ENCODE results near the gene HOXA3. TPM values are rescaled to one million over a fixed set of nuclear protein-coding genes. Genes with fewer than 3 reads are reported as not detected.

Gene HOXA3
- total RNA-seq, 1 donor from 2014 or later = not detected

GRCh38 chr7:27161721-27162560, 9.6 kb upstream of the HOXA3 start:
- Mint-ChIP-seq H3K36me3 (ENCODE audit: low read depth) (peaks cover 3% of the 10 kb centered on the region), H3K27ac (no peak overlapping the region), H3K27me3 (peaks cover 73% of the 10 kb centered on the region), H3K9me3 (peaks cover 6% of the 10 kb centered on the region), H3K4me1 (peaks cover 4% of the 10 kb centered on the region), H3K4me3 (no peak overlapping the region)
- DNase-seq = no peak
- intact Hi-C loops (cut with micrococcal nuclease) = loop anchor here (1.0 to 2.0 kb wide), 6 partner anchors 37 to 1299 kb away; no protein-coding TSS in a partner anchor

DNA sequence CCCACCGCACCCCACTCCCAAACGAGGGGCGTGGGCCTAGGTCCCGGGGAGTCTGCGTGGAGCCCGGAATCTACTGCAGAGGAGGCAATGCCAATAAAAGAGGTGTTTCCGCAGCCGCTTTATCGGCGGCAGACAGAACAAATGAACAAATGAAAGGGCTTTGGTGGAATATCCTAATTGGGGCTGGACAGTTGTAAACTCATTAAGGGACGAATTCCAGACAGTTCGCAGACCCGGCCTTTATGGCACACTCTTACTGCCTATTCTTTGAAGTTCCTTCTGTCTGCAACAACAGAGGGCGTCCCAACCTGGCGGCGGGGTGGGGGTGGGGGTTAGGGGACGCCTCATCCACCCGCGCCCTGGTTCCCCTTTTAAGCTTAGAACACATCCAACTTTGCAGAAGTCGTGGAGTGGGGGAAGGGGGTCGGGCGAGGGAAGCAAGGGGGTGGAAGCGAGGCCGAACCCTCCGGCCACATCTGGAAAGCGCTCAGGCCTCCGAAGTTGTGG, 8.9 kb upstream of the HOXA3 start:
- Mint-ChIP-seq H3K9me3 (peaks cover 6% of the 10 kb centered on the region), H3K4me1 (peaks cover 4% of the 10 kb centered on the region), H3K36me3 (ENCODE audit: low read depth) (peaks cover 3% of the 10 kb centered on the region), H3K27me3 (peaks cover 74% of the 10 kb centered on the region), H3K4me3 (peak overlapping the region; percentile 72), H3K27ac (no peak overlapping the region)
- no peak for DNase-seq
- intact Hi-C loops (cut with micrococcal nuclease) = loop anchor here (1.0 to 2.0 kb wide), 6 partner anchors 38 to 1298 kb away; no protein-coding TSS in a partner anchor

DNA sequence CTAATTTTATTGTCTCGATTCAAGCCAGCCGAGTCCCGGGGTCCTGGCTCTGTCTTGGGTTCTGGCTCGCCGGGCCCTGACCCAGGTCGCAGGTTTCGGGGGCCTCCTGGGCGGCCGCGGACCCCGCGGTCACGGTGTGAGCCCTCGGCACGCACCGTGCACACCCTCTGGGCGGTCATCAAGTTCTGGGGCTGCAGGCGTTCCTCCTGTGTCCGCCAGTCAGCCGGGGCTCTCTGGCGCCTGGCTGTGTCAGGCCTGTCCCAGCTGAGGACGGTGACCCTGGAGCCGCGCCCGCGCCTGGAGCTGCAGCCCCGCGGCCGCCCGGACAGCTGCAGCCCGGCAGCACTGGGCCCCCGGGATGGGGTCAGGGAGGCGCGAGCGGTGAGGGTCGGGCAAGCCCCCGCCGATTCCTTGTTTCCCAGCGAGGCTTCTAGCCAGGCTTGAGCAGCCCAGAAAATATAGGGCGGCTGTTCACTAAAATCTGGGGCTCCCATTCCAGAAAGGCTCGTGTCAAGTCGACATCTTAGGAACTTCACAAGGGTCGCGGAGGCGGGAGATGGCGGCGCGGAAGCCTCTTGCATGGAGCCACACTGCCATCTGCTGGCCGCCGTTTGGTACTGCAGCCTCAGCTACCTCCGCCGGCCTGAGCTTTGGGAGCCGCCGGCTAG, 8.3 kb upstream of the HOXA3 start:
- peak; percentile 93 for DNase-seq
- peaks cover 3% of the 10 kb centered on the region for H3K36me3 Mint-ChIP-seq (ENCODE audit: low read depth)
- intact Hi-C loops (cut with micrococcal nuclease) = loop anchor here (1.0 to 2.0 kb wide), 8 partner anchors 9 to 1298 kb away; no protein-coding TSS in a partner anchor
- peaks cover 74% of the 10 kb centered on the region for H3K27me3 Mint-ChIP-seq
- peaks cover 4% of the 10 kb centered on the region for H3K4me1 Mint-ChIP-seq
- peaks cover 6% of the 10 kb centered on the region for H3K9me3 Mint-ChIP-seq
- no peak overlapping the region for H3K27ac Mint-ChIP-seq
- peak overlapping the region; percentile 72 for H3K4me3 Mint-ChIP-seq

- H3K36me3 Mint-ChIP-seq (ENCODE audit: low read depth) = peaks cover 5% of the 10 kb centered on the region
- H3K9me3 Mint-ChIP-seq = peaks cover 6% of the 10 kb centered on the region
- H3K4me3 Mint-ChIP-seq = peak overlapping the region; percentile 35
Observed at GRCh38 chr7:27160145-27160545, 7.8 kb upstream of the HOXA3 start.

DNA sequence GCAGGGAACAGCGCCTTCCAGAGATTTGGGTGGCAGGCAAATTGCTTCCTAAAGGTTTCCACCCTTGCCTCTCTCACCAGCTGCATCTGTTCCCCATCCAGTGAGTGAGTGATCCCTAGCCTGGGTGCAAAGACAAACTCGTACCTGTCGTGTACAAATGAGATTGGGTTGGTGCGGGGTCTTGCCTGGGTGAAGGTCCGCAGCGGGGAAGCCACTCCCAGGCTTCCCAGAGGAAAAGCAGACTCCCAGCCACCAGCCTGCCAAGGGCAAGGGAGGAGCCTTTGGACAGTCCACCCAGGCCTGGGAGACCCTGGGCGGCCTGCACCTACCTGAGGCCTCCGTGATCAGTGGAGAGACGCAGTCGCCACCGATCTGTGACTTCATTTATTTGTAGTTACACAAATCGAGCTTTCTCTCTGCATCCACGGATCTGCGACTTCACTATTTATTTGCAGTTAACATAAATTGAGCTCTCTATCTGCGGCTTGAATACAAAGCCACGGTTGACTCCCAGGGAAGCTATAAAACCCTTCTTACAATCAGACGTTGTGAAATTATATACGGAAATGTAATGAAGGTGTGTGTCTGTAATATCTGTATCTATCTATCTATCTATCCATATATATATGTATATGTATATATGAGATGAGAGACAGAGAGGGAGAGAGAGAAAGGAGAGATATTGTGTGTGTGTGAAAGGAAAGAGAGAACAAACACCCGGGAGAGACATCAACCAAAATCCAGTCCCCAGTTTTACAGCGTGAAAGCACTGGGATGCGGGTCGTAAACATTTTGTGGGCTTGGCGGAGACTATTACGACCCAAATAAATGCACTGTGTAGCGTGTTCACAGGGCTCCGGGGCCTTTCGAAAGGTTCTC, 7.1 kb upstream of the HOXA3 start:
- Mint-ChIP-seq H3K27me3 (peaks cover 80% of the 10 kb centered on the region), H3K27ac (no peak overlapping the region), H3K4me1 (peaks cover 10% of the 10 kb centered on the region), H3K36me3 (ENCODE audit: low read depth) (peaks cover 3% of the 10 kb centered on the region), H3K4me3 (no peak overlapping the region), H3K9me3 (peaks cover 6% of the 10 kb centered on the region)
- intact Hi-C loops (cut with micrococcal nuclease) = loop anchor here (1.0 to 2.0 kb wide), 5 partner anchors 8 to 1297 kb away; no protein-coding TSS in a partner anchor
- DNase-seq = no peak

More at GRCh38 chr7:27160145-27160545, 7.8 kb upstream of the HOXA3 start:
- Mint-ChIP-seq H3K27me3 (peaks cover 77% of the 10 kb centered on the region), H3K4me1 (peaks cover 7% of the 10 kb centered on the region), H3K27ac (no peak overlapping the region)
- intact Hi-C loops (cut with micrococcal nuclease) = loop anchor here (1.0 to 2.0 kb wide), 5 partner anchors 9 to 1297 kb away; no protein-coding TSS in a partner anchor
- DNase-seq = peak; percentile 68

DNA sequence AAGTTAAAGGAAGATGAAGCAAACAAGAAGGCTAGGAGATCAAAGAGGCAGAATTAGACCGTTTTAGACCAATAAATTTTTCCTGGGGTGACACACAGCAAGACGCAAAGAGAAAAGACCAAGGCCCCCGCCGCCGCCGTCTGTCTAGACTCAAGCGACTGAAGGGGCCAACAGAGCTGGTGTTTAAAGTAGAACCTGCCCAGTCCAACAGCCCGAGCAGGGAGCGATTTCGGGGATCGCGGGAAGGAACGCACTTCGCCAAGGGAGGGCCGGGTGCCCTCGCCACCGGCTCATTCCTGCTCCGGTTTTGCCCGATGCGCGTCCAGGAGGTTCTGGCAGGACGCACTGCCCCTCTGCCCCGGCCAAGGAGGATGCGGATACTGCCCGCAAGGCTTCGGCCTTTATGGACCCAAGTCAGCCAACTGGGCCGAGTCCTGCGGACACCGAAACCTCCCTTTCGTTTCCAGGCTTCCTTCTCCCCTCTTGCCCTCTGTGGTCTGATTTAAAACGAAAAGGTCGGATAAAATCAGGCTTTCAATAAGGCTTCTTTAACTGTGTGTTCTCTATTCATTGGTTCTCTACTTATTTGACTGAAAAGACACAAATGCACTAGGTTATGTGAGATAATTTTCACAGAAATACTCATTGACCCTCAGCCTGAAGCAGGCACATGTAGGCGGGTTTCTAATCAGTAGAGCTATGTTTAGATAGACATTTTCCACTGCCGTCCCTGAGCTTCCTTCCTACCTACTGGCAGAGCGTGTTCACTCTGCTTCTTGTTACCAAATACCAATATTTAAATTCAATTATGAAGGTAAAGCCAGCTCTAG, 6.3 kb upstream of the HOXA3 start:
- Mint-ChIP-seq H3K4me1 (peaks cover 12% of the 10 kb centered on the region), H3K4me3 (no peak overlapping the region)
- intact Hi-C loops (cut with micrococcal nuclease) = no loop called here

GRCh38 chr7:27157702-27158431, 5.5 kb upstream of the HOXA3 start:
- no peak for DNase-seq
- peaks cover 12% of the 10 kb centered on the region for H3K4me1 Mint-ChIP-seq
- H3K27ac Mint-ChIP-seq = peak overlapping the region; percentile 54
- H3K4me3 Mint-ChIP-seq = no peak overlapping the region
- peaks cover 5% of the 10 kb centered on the region for H3K36me3 Mint-ChIP-seq (ENCODE audit: low read depth)
- H3K9me3 Mint-ChIP-seq = peaks cover 6% of the 10 kb centered on the region
- intact Hi-C loops (cut with micrococcal nuclease) = loop anchor here (2.0 kb wide), 2 partner anchors 15 to 85 kb away; partner anchors contain the start of gene EVX1
- peaks cover 81% of the 10 kb centered on the region for H3K27me3 Mint-ChIP-seq

More for the DNA sequence above, 6.3 kb upstream of the HOXA3 start:
- peak overlapping the region; percentile 65 for H3K27ac Mint-ChIP-seq
- peaks cover 5% of the 10 kb centered on the region for H3K36me3 Mint-ChIP-seq (ENCODE audit: low read depth)
- peaks cover 82% of the 10 kb centered on the region for H3K27me3 Mint-ChIP-seq
- peak; percentile 58 for DNase-seq
- peaks cover 6% of the 10 kb centered on the region for H3K9me3 Mint-ChIP-seq

DNA sequence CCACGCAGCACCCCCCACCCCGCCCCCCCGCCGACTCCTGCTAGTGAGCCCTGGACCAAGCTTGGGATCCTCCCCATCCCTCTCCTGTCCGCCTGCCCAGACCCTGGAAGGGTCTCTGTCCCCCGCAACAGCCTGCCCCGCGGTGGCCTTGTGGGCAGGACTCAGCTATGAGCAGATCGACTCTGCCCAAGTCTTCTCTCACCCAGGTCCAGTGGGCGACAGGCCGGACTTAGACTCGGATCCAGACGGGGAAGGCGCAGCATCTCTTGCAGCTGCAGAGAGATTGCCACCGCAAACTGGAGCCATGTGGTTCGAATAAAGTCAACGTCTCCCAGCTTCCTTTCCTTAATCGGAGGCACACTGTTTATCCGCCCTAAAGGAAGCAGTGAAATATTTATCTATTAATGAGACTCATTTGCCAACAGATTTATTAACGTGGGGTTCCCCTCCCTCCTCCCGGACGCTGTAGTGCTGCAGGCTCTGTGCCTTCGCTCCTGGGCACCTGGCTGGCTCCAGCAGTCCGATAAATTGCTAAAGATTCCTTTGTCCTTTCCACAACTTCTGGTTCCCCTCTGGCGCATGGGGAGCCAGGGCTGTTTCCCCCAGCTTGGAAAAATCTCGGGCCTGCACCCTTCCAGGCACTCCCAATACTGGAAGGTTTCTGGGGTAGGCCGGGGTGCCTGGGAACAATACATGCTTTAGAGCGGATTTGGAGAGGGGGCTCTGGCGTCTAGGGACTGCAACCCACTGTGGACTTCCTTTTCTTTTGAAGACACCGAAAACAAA, 4.7 kb upstream of the HOXA3 start:
- intact Hi-C loops (cut with micrococcal nuclease) = loop anchor here (2.0 kb wide), 2 partner anchors 16 to 86 kb away; partner anchors contain the start of gene EVX1
- Mint-ChIP-seq H3K27ac (peak overlapping the region; percentile 75), H3K36me3 (ENCODE audit: low read depth) (peaks cover 5% of the 10 kb centered on the region), H3K4me3 (peak overlapping the region; percentile 30), H3K9me3 (peaks cover 6% of the 10 kb centered on the region), H3K4me1 (peaks cover 12% of the 10 kb centered on the region), H3K27me3 (peaks cover 80% of the 10 kb centered on the region)
- peak; percentile 65 for DNase-seq

DNA sequence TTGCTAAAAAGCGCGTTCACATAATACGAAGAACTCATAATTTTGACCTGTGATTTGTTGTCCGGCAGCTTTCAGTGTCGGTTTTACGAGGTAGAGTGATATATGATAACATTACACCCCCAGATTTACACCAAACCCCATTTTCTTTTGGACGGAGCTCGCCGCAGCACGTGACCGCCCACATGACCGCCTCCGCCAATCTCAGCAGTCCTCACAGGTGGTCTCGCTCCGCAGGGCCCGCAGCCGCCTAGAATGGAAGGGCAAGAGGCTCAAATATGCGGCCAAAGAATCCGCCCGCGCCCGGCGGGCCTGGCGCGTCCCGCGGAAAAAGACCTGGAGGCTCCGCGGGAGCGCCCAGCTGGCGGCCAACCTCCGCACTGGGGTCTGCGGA, 4.1 kb upstream of the HOXA3 start, which contains the start of gene HOXA7:
TSS of gene HOXA7 (minus strand) at position 168 of the 391 bp plus-strand sequence. CDS start at position 38, 130 bp downstream.
- DNase-seq = peak; percentile 58
- intact Hi-C loops (cut with micrococcal nuclease) = loop anchor here (2.0 kb wide), 2 partner anchors 16 to 86 kb away; partner anchors contain the start of gene EVX1
- Mint-ChIP-seq H3K36me3 (ENCODE audit: low read depth) (peaks cover 5% of the 10 kb centered on the region), H3K4me3 (peak within 1 kb of the TSS; percentile 30), H3K27me3 (peaks cover 81% of the 10 kb centered on the region), H3K9me3 (peaks cover 6% of the 10 kb centered on the region), H3K27ac (peak within 1 kb of the TSS; percentile 81), H3K4me1 (peaks cover 14% of the 10 kb centered on the region)

- H3K4me1 Mint-ChIP-seq = peaks cover 16% of the 10 kb centered on the region
- peaks cover 6% of the 10 kb centered on the region for H3K9me3 Mint-ChIP-seq
Observed at GRCh38 chr7:27155816-27156507, 3.6 kb upstream of the HOXA3 start.

More at GRCh38 chr7:27155816-27156507, 3.6 kb upstream of the HOXA3 start:
- Mint-ChIP-seq H3K27me3 (peaks cover 83% of the 10 kb centered on the region), H3K36me3 (ENCODE audit: low read depth) (peaks cover 5% of the 10 kb centered on the region), H3K27ac (peak overlapping the region; percentile 81), H3K4me3 (no peak overlapping the region)
- peak; percentile 67 for DNase-seq
- intact Hi-C loops (cut with micrococcal nuclease) = loop anchor here (2.0 kb wide), 2 partner anchors 17 to 87 kb away; partner anchors contain the start of gene EVX1

Measured in activated CD4-positive, alpha-beta T cell treated with anti-CD3 and anti-CD28 coated beads, Interleukin-2, amount 10 ng/mL, durations not matched to agents 24 days and 14 days (primary cell).